ENCODE results near the gene GNAO1.

- TF ChIP-seq CTCF (IDR thresholded peaks at IDR 0.05; ENCODE audit: low read length): no peak
- TF ChIP-seq EZH2 (optimal IDR thresholded peaks at IDR 0.05; ENCODE audit: low read depth, low read length): no peak
- no peak for TF ChIP-seq EZH2phosphoT487 (IDR thresholded peaks at IDR 0.05; ENCODE audit: low read length)
Measured at GRCh38 chr16:56355786-56356275, 164.5 kb downstream of the GNAO1 start.

Data from MM.1S (cell line).